Epithelial cell of proximal tubule (primary cell): Measurements from ENCODE around the gene STEAP4. TPM values are rescaled to one million over a fixed set of nuclear protein-coding genes. Genes with fewer than 3 reads are reported as not detected.

Experiments
- DNase-seq: peaks from one replicate; pipeline ENCODE4 v3.0.0-alpha.2; 2011; ENCODE audit warnings: low read depth
- H3K4me3 ChIP-seq: 2 replicates; pipeline ENCODE4 v1.5.1; 2011; ENCODE audit warnings: low read depth, mild to moderate bottlenecking, low read length
- CTCF ChIP-seq: conservative IDR thresholded peaks from 2 replicates; pipeline ENCODE4 v1.5.1; 2012; ENCODE audit warnings: low read depth, mild to moderate bottlenecking, low read length
- total RNA-seq: library from RNA; depleted of rRNA; stranded (reverse); fragments of >200 nt; gene quantifications from 2 replicates; pipeline ENCODE4 v1.2.3, GENCODE V29; 2015

STEAP4 gene
- 0.52 and 0.80 TPM in 2 replicates for total RNA-seq

GRCh38 chr7:88306590-88307048 is at the start of gene STEAP4:
Gene STEAP4, minus strand, starts transcription at chr7:88306894. Its CDS starts 22,625 bp downstream, at chr7:88284269.
- peak; percentile 38 for DNase-seq
- no peak for TF ChIP-seq CTCF
- H3K4me3 ChIP-seq = peak within 1 kb of the TSS; percentile 50

- DNase-seq = no peak
- TF ChIP-seq CTCF = no peak
These were observed 48.3 kb upstream of the STEAP4 start for GRCh38 chr7:88355011-88355410.

GRCh38 chr7:88350118-88350517 is 43.4 kb upstream of the STEAP4 start:
- H3K4me3 ChIP-seq = no peak overlapping the region
- no peak for DNase-seq
- TF ChIP-seq CTCF = no peak

More at GRCh38 chr7:88355011-88355410, 48.3 kb upstream of the STEAP4 start:
- H3K4me3 ChIP-seq = no peak overlapping the region

GRCh38 chr7:88347517-88347916 is 40.8 kb upstream of the STEAP4 start:
- no peak for TF ChIP-seq CTCF
- DNase-seq = no peak
- no peak overlapping the region for H3K4me3 ChIP-seq

GRCh38 chr7:88347090-88347489 is 40.4 kb upstream of the STEAP4 start:
- DNase-seq = no peak
- H3K4me3 ChIP-seq = no peak overlapping the region
- no peak for TF ChIP-seq CTCF

GRCh38 chr7:88346357-88346756 is 39.7 kb upstream of the STEAP4 start:
- H3K4me3 ChIP-seq = no peak overlapping the region
- DNase-seq = no peak
- no peak for TF ChIP-seq CTCF

- peak; percentile 69 for TF ChIP-seq CTCF
- no peak overlapping the region for H3K4me3 ChIP-seq
These were observed 38.5 kb upstream of the STEAP4 start for GRCh38 chr7:88344956-88345832.

More at GRCh38 chr7:88344956-88345832, 38.5 kb upstream of the STEAP4 start:
- no peak for DNase-seq
